H1 (cell line): ENCODE measurements around the gene CDH11. TPM values are rescaled to one million over a fixed set of nuclear protein-coding genes. Genes with fewer than 3 reads are reported as not detected.

Source experiments
- NRF1 ChIP-seq: IDR thresholded peaks from 2 replicates; pipeline ENCODE4 v1.6.1; 2011; ENCODE audit warnings: mild to moderate bottlenecking, low read depth, low read length, improper control_type of control experiment
- ZNF274 ChIP-seq: IDR thresholded peaks from 2 replicates; pipeline ENCODE4 v1.7.0; 2012; ENCODE audit warnings: low read length, borderline replicate concordance; ENCODE audit errors: extremely low read depth
- polyA plus RNA-seq, 7 experiments: library from polyadenylated mRNA; depleted of rRNA in 3 of 7; stranded (reverse) in 5 of 7; unstranded in 2 of 7; fragments of >200 nt in 5 of 7; fragments of 200-250 nt in 2 of 7; gene quantifications; 1 replicate in 5 of 7; 2 replicates in 1 of 7; 4 replicates in 1 of 7; pipeline versions ENCODE4 v1.2.1 to v1.2.3, GENCODE V29; 2011 to 2013; ENCODE audit warnings: missing spikeins in 2 of 7, mixed read lengths in 2 of 7
- total RNA-seq: library from RNA; stranded (reverse); fragmentation: NEBNext Ultra II Directional; extraction: Animal tissue kit (Norgen Biotek cat#: 25700); gene quantifications from 2 replicates; pipeline ENCODE4 v1.2.1, GENCODE V29; 2021
- TF ChIP-seq, protein P1 (sequence below): IDR thresholded peaks from 2 replicates; pipeline ENCODE4 v1.6.1; 2011; ENCODE audit warnings: low read depth, mild to moderate bottlenecking, low read length; ENCODE audit not compliant: insufficient read depth

The CDH11 gene
- total and polyA plus RNA-seq, 2 of the 8 experiments (the other 6 are each of a cell fraction or from before 2014, with no cell fraction given): 3.3 to 8.4 TPM

DNA sequence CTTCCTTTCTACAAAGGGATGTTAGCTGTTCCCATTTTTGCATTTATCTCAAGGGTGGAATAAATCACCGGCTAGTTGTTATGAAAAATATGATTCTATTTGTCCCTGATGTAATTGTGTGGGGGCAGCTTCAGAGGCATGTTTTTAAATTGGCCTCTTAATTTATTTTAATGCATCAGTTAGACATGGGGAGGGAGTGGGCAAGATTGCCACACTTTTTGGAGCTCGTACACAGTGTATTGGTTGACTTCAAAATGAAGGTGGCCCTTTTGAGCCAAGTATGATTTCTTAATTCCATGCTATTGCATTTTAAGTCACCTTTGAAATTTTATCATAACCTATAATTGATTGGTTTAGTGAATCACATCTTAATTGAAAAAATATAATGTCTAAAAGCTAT, 223.7 kb downstream of the CDH11 start (continued):
- TF ChIP-seq ZNF274 (no peak), NRF1 (no peak)
- TF ChIP-seq, protein P1, sequence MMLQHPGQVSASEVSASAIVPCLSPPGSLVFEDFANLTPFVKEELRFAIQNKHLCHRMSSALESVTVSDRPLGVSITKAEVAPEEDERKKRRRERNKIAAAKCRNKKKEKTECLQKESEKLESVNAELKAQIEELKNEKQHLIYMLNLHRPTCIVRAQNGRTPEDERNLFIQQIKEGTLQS: no peak
